ENCODE data around the gene C6.

Gene C6

GRCh38 chr5:41176952-41177351 lies 36.4 kb downstream of the C6 start:
- Histone ChIP-seq H3K36me3 (ENCODE audit: control insufficient read depth, insufficient read depth, low read length) (no peaks in the 10 kb centered on the region), H3K27ac (ENCODE audit: low read depth, low read length, severe bottlenecking) (no peak overlapping the region), H3K4me3 (ENCODE audit: extremely low read depth, insufficient read depth, low read length, poor library complexity, severe bottlenecking) (no peak overlapping the region), H3K9me3 (ENCODE audit: control insufficient read depth, low read length) (no peaks in the 10 kb centered on the region), H3K4me1 (ENCODE audit: control insufficient read depth, insufficient read depth, low read length, poor library complexity, severe bottlenecking) (peaks cover 5% of the 10 kb centered on the region)
- WGBS, 2 experiments (ENCODE audit: insufficient coverage in 2 of 2), result 80% methylated on average over 1 of the region's 3 CpGs; no CpG with 5 or more reads in 1 of the 2 experiments

DNA sequence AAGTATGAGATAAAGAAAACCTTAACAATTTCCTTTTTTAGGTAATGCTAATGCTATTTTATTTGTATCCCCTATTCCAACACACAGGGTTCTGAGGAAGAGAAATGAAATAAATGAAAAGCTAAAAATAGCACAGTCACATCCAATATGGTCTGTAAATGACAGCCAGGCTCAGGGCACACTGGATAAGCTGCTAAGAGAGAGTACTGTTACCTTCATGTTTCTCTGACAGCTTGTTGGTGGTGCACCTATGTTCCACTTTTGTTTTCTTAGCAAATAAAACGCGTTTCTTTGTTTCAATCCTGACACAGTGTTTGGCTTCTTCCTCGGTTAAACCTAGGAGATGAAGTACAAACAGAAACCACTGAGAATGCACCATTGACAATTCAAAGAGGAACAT lies 41.3 kb downstream of the C6 start:
- Histone ChIP-seq H3K4me3 (ENCODE audit: extremely low read depth, insufficient read depth, low read length, poor library complexity, severe bottlenecking) (no peak overlapping the region), H3K9me3 (ENCODE audit: control insufficient read depth, low read length) (no peaks in the 10 kb centered on the region), H3K27ac (ENCODE audit: low read depth, low read length, severe bottlenecking) (no peak overlapping the region), H3K4me1 (ENCODE audit: control insufficient read depth, insufficient read depth, low read length, poor library complexity, severe bottlenecking) (no peaks in the 10 kb centered on the region), H3K36me3 (ENCODE audit: control insufficient read depth, insufficient read depth, low read length) (no peaks in the 10 kb centered on the region)
- WGBS, 2 experiments (ENCODE audit: insufficient coverage in 2 of 2), result 85% methylated on average over 3 of the region's 3 CpGs; no CpG with 5 or more reads in 1 of the 2 experiments

- H3K4me3 ChIP-seq (ENCODE audit: extremely low read depth, insufficient read depth, low read length, poor library complexity, severe bottlenecking), result no peak overlapping the region
- H3K27ac ChIP-seq (ENCODE audit: low read depth, low read length, severe bottlenecking), result no peak overlapping the region
- H3K36me3 ChIP-seq (ENCODE audit: control insufficient read depth, insufficient read depth, low read length), result no peaks in the 10 kb centered on the region
- 100% methylated on average over 1 of the region's 1 CpG; no CpG with 5 or more reads in 1 of the 2 experiments for WGBS, 2 experiments (ENCODE audit: insufficient coverage in 2 of 2)
- H3K4me1 ChIP-seq (ENCODE audit: control insufficient read depth, insufficient read depth, low read length, poor library complexity, severe bottlenecking), result no peaks in the 10 kb centered on the region
- H3K9me3 ChIP-seq (ENCODE audit: control insufficient read depth, low read length), result no peaks in the 10 kb centered on the region
Measured at GRCh38 chr5:41161271-41161670, 52.1 kb downstream of the C6 start.

DNA sequence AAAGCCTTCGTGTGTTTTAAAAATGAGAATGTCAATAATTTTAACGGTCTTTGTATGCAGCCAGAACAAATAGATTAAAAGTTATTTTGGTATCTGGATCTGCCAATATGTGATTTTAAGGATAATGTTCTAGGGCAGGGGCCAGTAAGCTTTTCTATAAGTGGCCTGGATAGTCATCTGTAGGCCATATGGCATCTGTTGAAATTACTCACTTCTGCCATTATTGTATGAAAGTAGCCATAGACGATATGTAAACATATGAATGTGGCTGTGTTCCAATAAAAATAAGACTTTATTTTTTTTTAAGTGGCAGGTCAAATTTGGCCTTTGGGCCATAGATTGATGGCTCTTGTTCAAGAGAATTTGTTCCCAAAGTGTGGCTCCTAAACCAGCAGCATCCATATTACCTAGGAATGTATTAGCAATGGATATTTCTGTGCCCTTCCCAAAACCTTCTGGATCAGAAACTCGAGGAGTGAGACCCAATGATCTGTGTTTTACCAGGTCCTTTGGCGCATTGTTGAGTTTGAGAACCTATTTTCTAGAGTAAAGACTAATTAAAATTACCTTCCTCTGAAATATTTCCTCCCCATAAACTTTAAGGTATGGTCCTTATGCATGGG lies 55.9 kb downstream of the C6 start:
- Histone ChIP-seq H3K36me3 (ENCODE audit: control insufficient read depth, insufficient read depth, low read length) (no peaks in the 10 kb centered on the region), H3K27ac (ENCODE audit: low read depth, low read length, severe bottlenecking) (no peak overlapping the region), H3K4me1 (ENCODE audit: control insufficient read depth, insufficient read depth, low read length, poor library complexity, severe bottlenecking) (no peaks in the 10 kb centered on the region), H3K9me3 (ENCODE audit: control insufficient read depth, low read length) (no peaks in the 10 kb centered on the region), H3K4me3 (ENCODE audit: extremely low read depth, insufficient read depth, low read length, poor library complexity, severe bottlenecking) (no peak overlapping the region)
- WGBS, 2 experiments (ENCODE audit: insufficient coverage in 2 of 2), result 86 to 100% methylated on average over 2 to 3 of the region's 5 CpGs

DNA sequence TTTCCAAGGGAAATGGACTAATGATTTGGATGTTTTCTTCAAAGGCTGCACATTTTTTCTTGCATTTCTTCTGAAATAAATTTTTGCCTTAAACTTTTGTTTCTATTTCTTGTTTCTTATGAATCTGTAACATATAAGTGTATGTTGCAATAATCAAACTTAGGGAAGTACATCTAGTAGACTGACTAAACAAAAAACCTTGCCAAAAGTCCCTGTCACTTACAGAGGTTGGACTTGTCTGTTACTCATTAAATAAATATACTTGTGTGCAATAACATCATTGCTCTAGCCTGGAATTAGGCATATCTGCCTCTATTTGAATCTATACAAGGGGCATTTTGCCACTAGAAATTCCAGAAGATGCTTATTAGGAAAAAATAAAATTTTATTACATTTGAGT lies 56.6 kb downstream of the C6 start:
- Histone ChIP-seq H3K36me3 (ENCODE audit: control insufficient read depth, insufficient read depth, low read length) (no peaks in the 10 kb centered on the region), H3K4me1 (ENCODE audit: control insufficient read depth, insufficient read depth, low read length, poor library complexity, severe bottlenecking) (no peaks in the 10 kb centered on the region), H3K9me3 (ENCODE audit: control insufficient read depth, low read length) (no peaks in the 10 kb centered on the region), H3K4me3 (ENCODE audit: extremely low read depth, insufficient read depth, low read length, poor library complexity, severe bottlenecking) (no peak overlapping the region), H3K27ac (ENCODE audit: low read depth, low read length, severe bottlenecking) (no peak overlapping the region)

DNA sequence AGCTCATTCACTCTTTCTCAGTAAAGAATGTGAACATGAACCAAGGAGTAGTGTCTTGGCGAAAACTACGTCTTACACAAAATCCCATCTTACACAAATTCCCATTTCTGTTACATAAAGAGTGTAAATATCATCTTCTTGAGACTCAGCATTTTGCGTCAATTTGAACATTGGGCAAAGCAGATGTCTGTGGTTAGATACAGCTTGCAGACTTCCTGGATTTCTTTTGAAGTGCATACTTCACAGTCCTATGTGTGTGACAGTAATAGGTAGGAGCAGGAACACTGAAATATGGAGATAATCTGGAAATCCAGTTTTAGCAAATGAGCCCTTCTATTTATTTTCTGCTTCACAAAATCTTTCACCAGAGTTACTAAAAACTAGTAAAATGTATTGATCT lies 58.8 kb downstream of the C6 start:
- H3K9me3 ChIP-seq (ENCODE audit: control insufficient read depth, low read length), result no peaks in the 10 kb centered on the region
- no peaks in the 10 kb centered on the region for H3K4me1 ChIP-seq (ENCODE audit: control insufficient read depth, insufficient read depth, low read length, poor library complexity, severe bottlenecking)
- no peak overlapping the region for H3K27ac ChIP-seq (ENCODE audit: low read depth, low read length, severe bottlenecking)
- no peaks in the 10 kb centered on the region for H3K36me3 ChIP-seq (ENCODE audit: control insufficient read depth, insufficient read depth, low read length)
- WGBS, 2 experiments (ENCODE audit: insufficient coverage in 2 of 2), result 100% methylated on average over 1 of the region's 3 CpGs; no CpG with 5 or more reads in 1 of the 2 experiments
- H3K4me3 ChIP-seq (ENCODE audit: extremely low read depth, insufficient read depth, low read length, poor library complexity, severe bottlenecking), result no peak overlapping the region

- H3K4me1 ChIP-seq (ENCODE audit: control insufficient read depth, insufficient read depth, low read length, poor library complexity, severe bottlenecking), result no peaks in the 10 kb centered on the region
- H3K36me3 ChIP-seq (ENCODE audit: control insufficient read depth, insufficient read depth, low read length), result no peaks in the 10 kb centered on the region
- WGBS, 2 experiments (ENCODE audit: insufficient coverage in 2 of 2), result 91 to 94% methylated on average over 4 of the region's 4 CpGs
- no peak overlapping the region for H3K4me3 ChIP-seq (ENCODE audit: extremely low read depth, insufficient read depth, low read length, poor library complexity, severe bottlenecking)
- no peak overlapping the region for H3K27ac ChIP-seq (ENCODE audit: low read depth, low read length, severe bottlenecking)
- no peaks in the 10 kb centered on the region for H3K9me3 ChIP-seq (ENCODE audit: control insufficient read depth, low read length)
Measured at GRCh38 chr5:41151564-41151963, 61.8 kb downstream of the C6 start.

DNA sequence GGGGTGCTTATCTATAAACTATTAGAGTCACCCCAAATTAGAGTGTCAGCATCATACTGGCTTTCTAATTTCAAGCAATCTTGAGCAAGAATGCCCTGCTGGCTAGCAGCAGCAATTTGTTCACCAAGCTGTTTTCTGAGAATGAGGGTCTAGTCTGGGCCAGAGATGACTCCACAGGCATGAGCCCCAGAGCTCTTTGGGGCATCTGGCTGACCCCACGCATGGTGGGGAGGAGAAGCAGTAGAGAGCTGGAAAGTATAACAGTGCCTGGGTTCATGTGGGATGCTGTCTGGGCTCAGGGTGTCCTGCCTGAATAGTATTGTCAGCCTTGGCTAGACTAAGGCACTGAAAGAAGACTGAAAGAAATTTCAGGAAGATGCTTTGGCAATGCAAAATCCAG lies 64.9 kb downstream of the C6 start:
- Histone ChIP-seq H3K4me1 (ENCODE audit: control insufficient read depth, insufficient read depth, low read length, poor library complexity, severe bottlenecking) (no peaks in the 10 kb centered on the region), H3K4me3 (ENCODE audit: extremely low read depth, insufficient read depth, low read length, poor library complexity, severe bottlenecking) (no peak overlapping the region), H3K9me3 (ENCODE audit: control insufficient read depth, low read length) (no peaks in the 10 kb centered on the region), H3K36me3 (ENCODE audit: control insufficient read depth, insufficient read depth, low read length) (no peaks in the 10 kb centered on the region), H3K27ac (ENCODE audit: low read depth, low read length, severe bottlenecking) (no peak overlapping the region)
- WGBS, 2 experiments (ENCODE audit: insufficient coverage in 2 of 2), result 73% methylated on average over 1 of the region's 1 CpG; no CpG with 5 or more reads in 1 of the 2 experiments

GRCh38 chr5:41145306-41145705 lies 68.0 kb downstream of the C6 start:
- no peaks in the 10 kb centered on the region for H3K36me3 ChIP-seq (ENCODE audit: control insufficient read depth, insufficient read depth, low read length)
- H3K9me3 ChIP-seq (ENCODE audit: control insufficient read depth, low read length), result no peaks in the 10 kb centered on the region
- no peak overlapping the region for H3K27ac ChIP-seq (ENCODE audit: low read depth, low read length, severe bottlenecking)
- 89 to 95% methylated on average over 3 of the region's 5 CpGs for WGBS, 2 experiments (ENCODE audit: insufficient coverage in 2 of 2)
- H3K4me3 ChIP-seq (ENCODE audit: extremely low read depth, insufficient read depth, low read length, poor library complexity, severe bottlenecking), result no peak overlapping the region
- no peaks in the 10 kb centered on the region for H3K4me1 ChIP-seq (ENCODE audit: control insufficient read depth, insufficient read depth, low read length, poor library complexity, severe bottlenecking)

GRCh38 chr5:41143131-41143901 lies 70.0 kb downstream of the C6 start:
- no peak overlapping the region for H3K4me3 ChIP-seq (ENCODE audit: extremely low read depth, insufficient read depth, low read length, poor library complexity, severe bottlenecking)
- no peaks in the 10 kb centered on the region for H3K4me1 ChIP-seq (ENCODE audit: control insufficient read depth, insufficient read depth, low read length, poor library complexity, severe bottlenecking)
- H3K27ac ChIP-seq (ENCODE audit: low read depth, low read length, severe bottlenecking), result no peak overlapping the region
- 89 to 100% methylated on average over 1 of the region's 3 CpGs for WGBS, 2 experiments (ENCODE audit: insufficient coverage in 2 of 2)
- H3K9me3 ChIP-seq (ENCODE audit: control insufficient read depth, low read length), result no peaks in the 10 kb centered on the region
- H3K36me3 ChIP-seq (ENCODE audit: control insufficient read depth, insufficient read depth, low read length), result no peaks in the 10 kb centered on the region
